KG1 (cell line): ENCODE results near the gene PRKCZ.
"Not testable (repeated sequence)": the region's sequence is repeated elsewhere in the genome, so short reads cannot be mapped to it uniquely, and the experiment has no call there.

ENCODE experiments used
- DNase-seq: peaks from one replicate; lab custom pipeline; 2025; lab: John Stamatoyannopoulos, UW

PRKCZ gene

DNA sequence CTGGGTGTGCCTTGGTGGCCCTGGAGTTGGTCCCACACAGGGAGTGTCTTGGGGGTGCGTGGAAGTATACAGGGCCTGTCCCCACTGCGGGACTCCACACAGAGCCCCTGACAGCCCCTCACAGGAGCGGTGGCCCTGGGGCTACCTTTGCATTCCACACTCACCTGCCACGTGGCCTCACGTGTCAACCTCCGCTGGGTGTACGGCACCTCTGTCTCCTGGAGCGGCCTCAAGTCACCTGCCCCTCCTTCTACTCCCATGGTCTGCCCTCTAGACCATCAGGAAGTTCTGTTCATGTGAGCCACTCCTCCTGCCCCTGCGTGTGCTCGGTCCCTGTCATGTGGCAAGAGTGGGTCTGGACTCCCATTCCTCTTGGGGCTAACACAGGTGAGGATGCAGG lies 85.7 kb downstream of the PRKCZ start:
- no peak for DNase-seq

DNA sequence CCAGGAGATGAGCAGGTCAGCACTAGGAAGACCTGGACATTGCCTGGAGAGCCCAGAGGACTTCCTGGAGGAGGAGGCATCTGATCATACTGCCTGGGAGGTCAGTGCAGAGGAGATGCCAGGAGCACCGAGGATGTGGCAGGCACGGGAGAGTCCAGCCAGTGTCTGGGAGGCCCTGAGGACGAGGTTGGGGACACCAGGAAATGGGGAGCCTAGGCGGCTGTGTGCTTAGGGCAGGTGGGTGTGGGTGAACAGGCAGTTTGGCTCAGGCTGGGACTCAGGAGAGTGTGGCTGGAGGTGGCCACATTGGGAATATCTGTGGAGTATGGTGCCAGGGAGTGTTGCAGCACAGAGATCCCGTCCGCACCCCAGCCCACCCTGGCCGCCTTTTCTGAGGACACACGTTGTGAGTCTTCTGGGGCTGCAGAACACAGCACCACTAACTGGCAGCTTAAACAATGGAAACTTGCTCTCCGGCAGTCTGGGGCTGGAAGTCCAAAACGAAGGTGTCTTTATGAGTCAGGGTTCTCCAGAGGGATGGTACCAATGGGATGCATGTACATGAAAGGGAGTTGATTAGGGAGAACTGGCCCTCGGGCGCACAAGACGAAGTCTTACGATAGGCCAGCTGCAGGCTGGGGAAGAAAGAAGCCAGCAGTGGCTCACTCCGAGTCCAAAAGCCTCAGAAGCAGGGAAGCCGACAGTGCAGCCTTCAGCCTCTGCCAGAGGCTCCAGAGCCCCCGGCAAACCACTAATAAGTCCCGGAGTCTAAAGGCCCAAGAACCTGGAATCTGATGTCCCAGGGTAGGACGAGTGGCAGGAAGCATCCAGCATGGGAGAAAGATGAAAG lies 86.4 kb downstream of the PRKCZ start:
- DNase-seq = no peak

- DNase-seq = peak; percentile 3
These were observed 87.3 kb downstream of the PRKCZ start for GRCh38 chr1:2137257-2138121.

DNA sequence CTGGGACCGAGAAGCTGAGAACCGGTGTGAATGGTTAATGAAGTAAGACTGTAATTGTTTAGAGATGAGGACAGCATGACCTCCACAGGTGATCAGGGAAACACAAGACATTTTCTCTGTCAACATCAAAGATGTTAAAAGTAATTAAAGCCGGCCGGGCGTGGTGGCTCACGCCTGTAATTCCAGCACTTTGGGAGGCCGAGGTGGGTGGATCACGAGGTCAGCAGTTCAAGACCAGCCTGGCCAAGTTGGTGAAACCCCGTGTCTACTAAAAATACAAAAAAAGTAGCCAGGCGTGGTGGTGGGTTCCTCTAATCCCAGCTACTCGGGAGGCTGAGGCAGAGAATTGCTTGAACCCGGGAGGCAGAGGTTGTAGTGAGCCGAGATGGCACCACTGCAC lies 88.9 kb downstream of the PRKCZ start:
- not testable (repeated sequence) for DNase-seq

DNA sequence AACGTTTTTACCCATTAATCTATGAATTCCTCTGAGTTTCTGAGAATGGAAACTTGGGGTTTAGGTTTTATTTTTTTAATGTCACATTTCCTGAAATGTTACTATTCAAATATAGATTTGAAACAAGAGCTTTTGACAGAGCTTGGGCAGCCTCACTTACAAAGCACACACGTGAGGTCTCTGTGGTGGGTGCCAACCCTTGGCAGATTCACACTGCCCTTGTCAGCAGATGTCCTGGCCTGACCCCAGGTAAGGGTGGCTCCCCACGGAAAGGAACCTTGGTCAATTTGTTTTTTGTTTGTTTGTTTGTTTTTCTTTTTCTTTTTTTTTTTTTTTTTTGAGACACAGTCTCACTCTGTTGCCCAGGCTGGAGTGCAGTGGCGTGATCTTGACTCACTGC lies 90.8 kb downstream of the PRKCZ start:
- DNase-seq = no peak

DNA sequence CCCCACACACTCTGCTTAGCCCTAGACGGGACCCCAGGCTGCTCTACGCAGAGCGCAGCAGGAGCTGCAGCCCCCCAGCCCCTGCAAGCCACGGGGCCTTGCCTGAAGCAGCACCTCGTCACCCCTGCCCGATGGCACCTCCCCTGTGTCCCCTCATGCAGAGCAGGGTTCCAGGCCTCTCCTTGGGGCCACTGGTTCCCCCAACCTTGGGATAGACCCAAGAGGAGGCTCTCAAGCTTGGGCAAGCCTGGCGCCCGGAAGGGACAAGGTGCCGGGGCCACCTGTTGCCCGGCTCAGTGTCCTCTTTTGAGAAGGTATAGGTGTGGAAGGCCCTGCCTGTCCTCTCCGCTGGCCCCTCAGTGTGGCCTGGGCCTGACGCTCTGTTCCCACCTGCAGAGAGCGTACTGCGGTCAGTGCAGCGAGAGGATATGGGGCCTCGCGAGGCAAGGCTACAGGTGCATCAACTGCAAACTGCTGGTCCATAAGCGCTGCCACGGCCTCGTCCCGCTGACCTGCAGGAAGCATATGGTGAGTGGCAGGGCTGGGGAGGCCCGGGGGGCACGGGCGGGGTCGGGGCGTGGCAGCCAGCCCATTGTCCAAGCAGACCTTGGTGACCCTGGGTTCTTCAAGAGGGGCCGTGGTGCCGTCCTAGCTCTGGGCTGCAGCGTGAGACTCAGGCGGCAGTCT lies 93.7 kb downstream of the PRKCZ start:
- no peak for DNase-seq

DNA sequence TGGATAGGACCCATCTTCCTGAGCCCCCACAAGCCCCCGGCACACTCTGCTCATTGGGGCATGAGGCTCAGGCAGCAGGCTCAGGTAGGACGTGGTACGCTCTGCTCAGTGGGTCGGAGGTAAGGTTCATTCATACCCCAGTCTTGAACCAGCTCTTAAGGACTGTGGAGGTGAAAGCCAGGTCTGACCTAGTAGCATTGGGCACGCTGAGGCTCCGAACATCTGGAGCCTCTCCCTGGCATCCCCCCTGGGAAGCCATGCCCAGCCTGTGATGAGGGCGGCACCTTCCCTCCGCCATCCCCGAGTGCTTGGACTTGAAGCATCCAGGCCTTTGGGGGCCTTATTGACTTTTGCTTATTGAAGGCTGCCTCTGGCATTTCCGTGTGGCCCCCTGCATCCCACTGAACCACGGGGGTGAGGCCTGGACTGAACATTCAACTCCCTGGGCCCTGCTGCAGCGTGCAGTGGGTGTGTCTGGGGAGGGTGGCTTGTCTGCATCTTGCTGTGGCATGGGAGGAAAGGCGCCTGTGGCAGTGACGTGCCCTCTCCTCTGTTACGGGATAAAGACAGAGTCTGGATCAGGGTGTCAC lies 94.4 kb downstream of the PRKCZ start:
- no peak for DNase-seq

DNA sequence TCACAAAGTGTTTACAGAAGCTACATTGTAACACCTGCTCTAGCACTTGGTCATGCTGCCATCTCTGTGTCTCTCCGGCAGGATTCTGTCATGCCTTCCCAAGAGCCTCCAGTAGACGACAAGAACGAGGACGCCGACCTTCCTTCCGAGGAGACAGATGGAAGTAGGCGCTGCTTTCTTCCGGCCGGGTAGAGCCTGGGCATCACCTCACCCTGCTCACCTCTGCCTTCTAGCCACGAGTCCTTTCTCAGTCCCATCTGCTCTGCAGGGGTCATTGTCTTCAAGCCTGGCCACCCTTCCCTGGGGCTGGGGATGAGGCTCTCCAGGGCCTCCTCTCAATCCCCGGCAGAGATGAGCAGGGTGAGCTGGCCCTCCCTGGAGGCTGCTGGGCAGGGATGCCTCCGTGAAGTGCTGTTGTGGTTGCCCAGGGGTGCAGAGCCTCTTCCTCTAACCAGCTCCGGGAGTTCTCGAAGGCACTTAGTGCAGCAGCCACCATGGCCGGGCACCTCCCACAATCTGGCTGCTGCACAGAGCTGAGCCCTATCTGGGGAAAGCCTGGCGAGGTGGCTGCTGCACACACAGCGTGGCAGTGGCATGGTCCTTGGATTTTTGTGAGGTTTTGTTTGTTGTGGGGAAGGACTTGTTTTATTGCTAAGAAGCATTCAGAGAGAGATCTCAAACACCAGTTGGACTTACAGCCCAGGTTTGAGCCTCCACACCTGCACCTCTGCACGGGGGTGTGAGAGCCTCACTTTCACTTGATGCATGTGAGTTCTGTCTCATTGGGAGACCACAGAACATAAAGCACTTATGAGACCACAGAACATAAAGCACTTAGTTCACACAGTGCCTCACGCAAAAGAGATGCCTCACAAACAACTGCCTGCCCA lies 96.0 kb downstream of the PRKCZ start:
- no peak for DNase-seq

DNA sequence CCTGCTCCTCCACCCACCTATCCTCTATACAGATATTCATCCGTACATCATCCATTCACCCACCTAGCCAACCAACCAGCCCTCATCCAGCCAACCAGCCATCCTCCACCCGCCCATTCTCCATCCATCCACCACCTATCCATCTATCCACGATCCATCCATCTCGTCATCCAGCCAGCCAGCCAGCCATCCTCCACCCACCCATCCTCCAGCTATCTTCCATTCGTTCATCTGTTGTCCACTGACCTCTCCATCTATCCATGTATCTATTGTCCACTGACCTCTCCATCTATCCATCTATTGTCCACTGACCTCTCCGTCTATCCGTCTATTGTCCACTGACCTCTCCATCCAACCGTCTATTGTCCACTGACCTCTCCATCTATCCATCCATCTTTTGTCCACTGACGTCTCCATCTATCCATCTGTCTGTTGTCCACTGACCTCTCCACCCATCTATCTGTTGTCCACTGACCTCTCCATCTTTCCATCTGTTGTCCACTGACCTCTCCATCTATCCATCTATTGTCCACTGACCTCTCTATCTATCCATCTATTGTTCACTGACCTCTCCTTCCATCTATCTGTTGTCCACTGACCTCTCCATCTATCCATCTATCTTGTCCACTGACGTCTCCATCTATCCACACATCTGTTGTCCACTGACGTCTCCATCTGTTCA lies 96.8 kb downstream of the PRKCZ start:
- no peak for DNase-seq

GRCh38 chr1:2147869-2148268 lies 97.7 kb downstream of the PRKCZ start:
- not testable (repeated sequence) for DNase-seq

DNA sequence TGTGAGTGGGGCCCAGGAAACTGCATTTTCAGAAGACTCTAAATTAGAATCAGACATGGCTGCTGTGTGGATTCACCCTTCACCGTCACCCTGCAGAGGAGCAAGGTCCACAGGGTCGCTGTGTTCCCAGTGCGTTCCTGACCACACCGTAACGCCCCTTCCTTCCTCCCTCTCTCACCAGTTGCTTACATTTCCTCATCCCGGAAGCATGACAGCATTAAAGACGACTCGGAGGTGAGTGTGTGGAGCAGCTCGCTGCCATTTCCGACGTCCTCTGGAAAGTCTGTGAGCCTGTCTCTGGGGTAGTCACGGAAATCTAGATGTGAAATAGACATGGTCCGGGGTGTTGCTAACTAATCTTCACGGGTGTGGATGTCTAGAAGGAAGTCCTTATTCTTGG lies 98.5 kb downstream of the PRKCZ start:
- DNase-seq = peak; percentile 64

DNA sequence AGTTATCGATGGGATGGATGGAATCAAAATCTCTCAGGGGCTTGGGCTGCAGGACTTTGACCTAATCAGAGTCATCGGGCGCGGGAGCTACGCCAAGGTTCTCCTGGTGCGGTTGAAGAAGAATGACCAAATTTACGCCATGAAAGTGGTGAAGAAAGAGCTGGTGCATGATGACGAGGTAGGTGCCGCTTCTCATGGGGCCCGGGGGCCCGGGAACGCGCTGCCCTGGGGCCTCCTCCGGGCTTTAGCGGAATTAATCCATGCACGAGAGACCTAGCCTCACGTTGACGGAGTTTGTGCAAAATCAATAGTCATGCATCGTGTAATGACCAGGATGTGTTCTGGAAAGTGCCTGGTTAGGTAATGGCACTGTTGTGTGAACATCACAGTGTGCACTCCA lies 100.6 kb downstream of the PRKCZ start:
- DNase-seq = no peak

GRCh38 chr1:2151252-2151651 lies 101.0 kb downstream of the PRKCZ start:
- no peak for DNase-seq

DNA sequence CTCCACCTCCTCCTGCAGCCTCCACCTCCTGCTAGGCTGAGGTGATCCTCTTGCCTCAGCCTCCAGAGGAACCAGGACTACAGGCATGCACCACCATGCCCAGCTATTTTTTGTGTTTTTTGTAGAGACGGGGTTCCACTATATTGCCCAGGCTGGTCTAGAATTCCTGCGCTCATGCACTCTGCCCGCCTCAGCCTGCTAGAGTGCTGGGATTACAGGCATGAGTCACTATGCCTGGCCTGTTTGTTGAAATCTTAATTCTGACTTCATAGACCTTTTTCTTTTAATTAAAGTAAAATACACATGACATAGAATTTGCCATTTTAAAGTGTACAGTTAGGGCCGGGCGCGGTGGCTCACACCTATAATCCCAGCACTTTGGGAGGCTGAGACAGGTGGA lies 101.7 kb downstream of the PRKCZ start:
- no peak for DNase-seq

DNA sequence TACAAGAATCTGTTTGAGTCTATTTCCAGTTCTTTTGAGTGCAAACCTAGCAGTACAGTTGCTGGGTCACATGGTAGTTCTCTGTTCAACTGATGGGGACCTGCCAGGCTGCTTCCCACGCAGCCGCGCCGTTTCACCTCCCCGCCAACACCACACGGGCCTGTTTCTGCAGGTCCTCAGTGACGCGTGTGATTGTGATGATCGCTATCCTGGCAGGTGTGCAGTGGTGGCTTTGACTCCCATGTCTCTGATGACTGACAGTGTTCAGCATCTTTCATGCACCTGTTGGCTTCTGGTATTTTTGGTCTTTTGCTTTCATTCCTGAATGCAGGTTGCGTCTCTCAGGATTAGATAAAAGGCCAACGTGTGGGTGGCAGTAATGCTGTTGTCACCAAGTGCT lies 102.7 kb downstream of the PRKCZ start:
- no peak for DNase-seq

DNA sequence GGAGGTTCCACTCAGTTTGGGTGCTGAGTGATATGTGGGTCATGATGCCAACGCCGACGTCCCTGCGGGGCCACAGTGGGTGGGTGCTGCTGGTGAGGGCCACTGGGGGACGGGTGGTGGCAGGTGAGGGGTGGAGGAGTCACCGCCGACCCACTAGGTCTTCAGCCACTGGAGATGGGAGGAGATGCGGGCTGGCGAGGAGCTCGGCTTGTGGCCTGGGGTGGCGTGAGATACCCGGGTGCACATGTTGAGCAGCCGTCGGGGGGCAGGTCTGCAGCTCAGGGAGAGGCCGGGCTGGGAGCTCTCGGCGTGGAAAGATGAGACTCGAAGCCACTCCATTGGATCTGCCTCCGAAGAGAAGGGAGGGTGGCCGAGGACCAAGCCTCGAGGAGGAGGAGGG lies 103.8 kb downstream of the PRKCZ start:
- DNase-seq = no peak

DNA sequence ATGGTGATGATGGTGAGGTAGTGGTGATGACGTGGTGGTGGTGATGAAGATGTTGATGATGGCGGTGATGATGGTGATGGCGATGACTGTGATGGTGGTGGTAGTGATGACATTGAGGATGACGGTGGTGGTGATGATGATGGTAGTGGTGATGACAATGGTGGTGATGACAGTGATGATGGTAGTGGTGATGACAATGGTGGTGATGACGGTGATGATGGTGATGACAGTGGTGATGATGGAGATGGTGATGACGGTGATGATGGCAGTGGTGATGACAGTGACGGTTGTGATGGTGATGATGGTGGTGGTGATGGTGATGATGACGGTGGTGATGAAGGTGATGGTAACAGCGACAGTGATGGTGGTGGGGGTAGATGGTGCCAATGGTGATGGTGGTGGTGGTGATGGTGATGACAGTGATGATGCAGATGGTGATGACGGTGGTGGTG lies 105.0 kb downstream of the PRKCZ start:
- DNase-seq = no peak

GRCh38 chr1:2155788-2156187 lies 105.6 kb downstream of the PRKCZ start:
- DNase-seq = no peak

GRCh38 chr1:2156866-2157265 lies 106.7 kb downstream of the PRKCZ start:
- no peak for DNase-seq

GRCh38 chr1:2157856-2158255 lies 107.6 kb downstream of the PRKCZ start:
- no peak for DNase-seq

DNA sequence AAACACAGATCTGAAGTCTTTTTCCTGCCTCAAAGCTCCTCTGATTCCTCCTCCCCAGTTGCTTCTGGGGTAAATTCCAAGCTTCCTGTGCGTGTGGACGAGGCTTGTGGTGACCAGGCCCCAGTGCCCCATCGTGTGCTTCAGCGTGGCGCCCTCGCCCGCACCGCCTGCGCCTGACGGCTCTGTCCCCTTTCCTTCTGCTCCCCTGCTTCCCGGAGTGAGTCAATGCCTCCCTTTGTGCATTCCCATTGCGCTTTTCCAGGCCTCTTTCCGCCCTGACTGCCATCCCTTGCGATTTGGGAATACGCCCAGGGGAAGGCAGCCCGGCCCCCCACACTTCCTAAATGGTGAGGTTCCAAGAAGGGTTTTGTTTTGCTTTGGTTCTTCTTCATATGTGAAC lies 108.1 kb downstream of the PRKCZ start:
- no peak for DNase-seq
